Measurements from ENCODE around the gene ELFN1. TPM values are rescaled to one million over a fixed set of nuclear protein-coding genes. Genes with fewer than 3 reads are reported as not detected.
A peak's percentile ranks its signal among the peaks of the same experiment; 100 is the strongest.

ELFN1 gene
- total and polyA plus RNA-seq, 9 of the 15 experiments (the other 6 are each of a cell fraction or from before 2014, with no cell fraction given): 0.04 to 0.64 (median 0.18) TPM; not detected in 2

GRCh38 chr7:1723254-1723653, 53.2 kb downstream of the ELFN1 start:
- Histone ChIP-seq H3K9me3 (replicated peaks; ENCODE audit: control insufficient read depth, insufficient read depth, low read depth, low read length) (no peaks in the 10 kb centered on the region), H3K36me3 (ENCODE audit: control insufficient read depth, insufficient read depth, low read length) (no peaks in the 10 kb centered on the region), H3K9ac (ENCODE audit: insufficient read depth in 1 of 2, low read depth in 2 of 2, low read length in 2 of 2) (no peak overlapping the region), H3K9me1 (ENCODE audit: control insufficient read depth, insufficient read depth, low read length) (no peaks in the 10 kb centered on the region), H3K4me2 (ENCODE audit: insufficient read depth, low read length) (no peak overlapping the region), H4K20me1 (replicated peaks; ENCODE audit: control insufficient read depth, insufficient read depth, low read length) (0 out of 2 replicates have a peak, but pooled peaks cover 3% of the 10 kb centered on the region), H2AFZ (ENCODE audit: low read depth, low read length) (no peak overlapping the region), H3K27me3 (ENCODE audit: control insufficient read depth in 2 of 2, insufficient read depth in 2 of 2, low read length in 2 of 2) (peaks cover 22 to 46% of the 10 kb centered on the region in 2 experiments), H3K27ac (ENCODE audit: extremely low read depth, low read depth, low read length) (no peak overlapping the region), H3K4me3 (no peak overlapping the region), H3K4me1 (replicated peaks in 1 of 2; ENCODE audit: control insufficient read depth in 2 of 2, insufficient read depth in 2 of 2, low read length in 2 of 2) (peaks cover 0 to 22% of the 10 kb centered on the region in 2 experiments; a peak in 1 of 5 replicates), H3K79me2 (ENCODE audit: control insufficient read depth, insufficient read depth, low read length) (no peaks in the 10 kb centered on the region)
- FAIRE-seq (no peak), ATAC-seq (no peak), DNase-seq (ENCODE audit: extremely low read depth in 1 of 4, low spot score in 3 of 4) (no peak)
- intact Hi-C loops (cut with micrococcal nuclease) (no loop called here), in situ Hi-C loops (cut with MboI) (no loop called here)
- 39% methylated on average over 13 of the region's 13 CpGs for WGBS (ENCODE audit: insufficient coverage, low coverage, missing lambda C conversion rate)
- ChIA-PET POLR2A (interaction anchor here (0.6 kb wide), 1 partner anchor 8 kb away, joined by 3 read pairs; no protein-coding TSS in a partner anchor), CTCF (ENCODE audit: low intra/inter-chr PET ratio) (no interaction called here)
- BruUV-seq (replicated peaks): no TSS peak
- TF ChIP-seq BCOR (IDR thresholded peaks at IDR 0.05) (peak; percentile 47; the same call in 1 of the 2 replicates), KDM1A (IDR thresholded peaks at IDR 0.05) (peak in 1 of 2 experiments; percentile 38; a peak in 1 of 4 replicates), ZNF146 (CRISPR knock-in tag; IDR thresholded peaks at IDR 0.05; ENCODE audit: unreplicated experiment) (peak; percentile 96), RBM25 (IDR thresholded peaks at IDR 0.05; ENCODE audit: low read depth, low read length, severe bottlenecking) (peak; percentile 66), PYGO2 (tag; IDR thresholded peaks at IDR 0.05) (no peak)
